NCI-H460 (cell line): ENCODE measurements around the gene RNF121. TPM values are rescaled to one million over a fixed set of nuclear protein-coding genes. Genes with fewer than 3 reads are reported as not detected.

Experiments used
- DNase-seq: peaks from one replicate; pipeline ENCODE4 v3.0.0-alpha.2; 2016; ENCODE audit warnings: low read depth; ENCODE audit errors: extremely low read depth
- total RNA-seq: library from RNA; depleted of rRNA; stranded (reverse); fragments of >200 nt; shearing (Covaris generic); gene quantifications from 2 replicates; pipeline ENCODE4 v1.2.3, GENCODE V29; 2014; rRNA removed

Gene RNF121
- total RNA-seq, 1 experiment from 2014 or later, result 12.7 TPM

GRCh38 chr11:72023335-72023734 is 94.5 kb downstream of the RNF121 start:
- DNase-seq, result no peak

DNA sequence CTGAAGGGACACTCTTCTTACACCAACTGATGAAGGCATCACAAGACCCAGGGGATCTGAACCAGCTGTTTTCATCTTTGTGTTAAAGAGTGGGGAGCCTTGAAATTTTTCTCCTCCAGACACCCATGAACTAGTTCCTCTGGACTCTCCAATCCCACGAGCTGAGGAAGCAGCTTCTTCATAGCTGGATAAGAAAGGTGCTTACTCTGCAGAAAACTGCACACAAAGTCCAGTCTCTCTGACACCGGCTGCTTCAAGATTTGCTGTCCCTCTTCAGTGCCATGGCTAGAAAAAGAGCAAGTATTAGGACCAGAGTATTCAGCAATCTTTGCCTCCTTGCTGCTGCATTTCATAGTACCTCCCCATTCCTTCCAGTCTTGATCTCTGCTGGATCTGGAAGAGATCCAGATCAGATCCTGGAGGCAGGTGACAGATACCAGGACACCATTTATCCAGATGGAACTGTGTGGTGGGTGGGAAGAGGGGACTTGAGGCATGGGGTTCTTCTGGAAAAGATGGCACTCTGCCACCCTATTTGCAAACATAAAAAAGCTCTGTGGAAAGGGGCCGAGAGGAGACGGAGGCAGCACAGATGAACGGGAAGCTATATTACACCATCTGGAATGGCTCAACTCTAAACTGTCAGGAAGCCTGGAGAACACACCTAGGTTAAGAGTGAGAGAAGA is 95.4 kb downstream of the RNF121 start:
- DNase-seq, result no peak

DNA sequence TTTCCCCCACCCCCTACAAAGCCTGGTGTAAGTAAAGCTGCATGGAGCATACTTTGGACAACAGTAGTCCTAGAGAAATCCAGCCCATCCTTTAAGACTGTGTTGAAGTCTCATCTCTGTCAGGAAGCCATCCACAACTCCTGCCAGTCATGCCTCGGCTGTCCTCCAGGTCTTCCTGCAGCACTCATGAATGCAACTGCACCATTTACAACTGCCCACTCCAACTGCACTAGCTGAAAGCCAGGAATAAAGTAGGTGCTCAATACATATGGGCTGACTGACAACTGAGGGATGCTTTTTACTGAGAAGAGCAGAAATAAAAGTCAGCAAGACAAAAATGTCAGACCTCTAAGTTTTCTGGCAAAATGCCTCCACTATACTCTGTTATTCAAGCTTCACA is 97.2 kb downstream of the RNF121 start:
- DNase-seq, result no peak

- DNase-seq, result no peak
These were observed 101.7 kb downstream of the RNF121 start for GRCh38 chr11:72030472-72031045.

GRCh38 chr11:72036687-72037086 is 107.8 kb downstream of the RNF121 start:
- no peak for DNase-seq

DNA sequence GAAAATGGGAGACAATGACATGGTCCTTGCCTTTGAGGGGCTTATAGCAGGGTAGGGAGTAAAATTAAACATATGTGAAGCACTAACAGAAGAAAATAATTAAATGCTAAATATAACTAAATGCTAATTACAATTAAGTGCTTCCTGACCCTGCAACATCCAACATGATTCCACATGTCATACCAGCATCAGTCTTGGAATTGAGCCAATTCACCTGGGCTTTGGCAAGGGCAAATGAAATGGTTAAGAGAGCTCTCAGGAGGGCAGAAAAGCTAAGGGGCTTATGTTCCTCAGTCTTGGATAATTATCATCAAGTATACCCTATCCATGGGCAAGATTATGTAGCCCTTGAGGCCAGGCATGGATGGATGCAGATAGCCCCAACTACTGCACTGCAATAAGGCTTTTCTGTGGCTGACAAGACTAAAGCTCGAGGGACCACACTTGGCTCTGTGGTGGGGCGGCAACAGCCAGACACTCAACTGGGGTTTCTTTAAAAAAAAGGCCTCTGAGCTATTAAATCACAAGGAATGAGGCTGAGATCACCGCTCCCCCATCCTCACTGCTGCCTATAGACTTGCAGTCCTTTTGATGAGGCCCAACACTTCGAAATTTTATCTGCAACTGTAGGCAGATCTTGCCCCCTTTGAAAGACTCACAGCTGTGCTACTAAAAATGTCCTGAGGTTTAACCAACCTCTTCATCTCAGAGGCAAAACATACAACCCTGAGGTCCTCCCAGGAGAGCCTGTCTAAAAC is 108.9 kb downstream of the RNF121 start:
- no peak for DNase-seq

DNA sequence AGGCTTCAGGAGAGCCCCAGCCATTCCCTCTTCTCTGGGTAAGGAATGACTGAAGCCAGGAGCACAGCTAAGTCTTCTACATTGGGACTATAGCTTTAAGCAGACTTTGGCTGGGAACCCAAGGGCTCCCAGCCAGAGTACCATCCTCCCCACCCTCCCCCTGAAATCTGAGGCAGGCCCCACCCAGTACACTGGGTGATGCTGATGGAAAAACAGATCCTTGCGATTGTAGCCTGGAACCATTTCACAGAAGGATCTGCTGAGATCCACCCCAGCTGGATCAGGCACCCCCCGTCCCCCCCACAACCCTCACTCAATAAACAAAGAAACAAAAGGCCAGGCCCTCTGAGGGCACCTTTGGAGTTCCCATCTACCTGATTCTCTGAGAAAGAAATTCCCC is 109.6 kb downstream of the RNF121 start:
- DNase-seq, result no peak

- no peak for DNase-seq
These were observed 110.4 kb downstream of the RNF121 start for GRCh38 chr11:72039031-72039855.

DNA sequence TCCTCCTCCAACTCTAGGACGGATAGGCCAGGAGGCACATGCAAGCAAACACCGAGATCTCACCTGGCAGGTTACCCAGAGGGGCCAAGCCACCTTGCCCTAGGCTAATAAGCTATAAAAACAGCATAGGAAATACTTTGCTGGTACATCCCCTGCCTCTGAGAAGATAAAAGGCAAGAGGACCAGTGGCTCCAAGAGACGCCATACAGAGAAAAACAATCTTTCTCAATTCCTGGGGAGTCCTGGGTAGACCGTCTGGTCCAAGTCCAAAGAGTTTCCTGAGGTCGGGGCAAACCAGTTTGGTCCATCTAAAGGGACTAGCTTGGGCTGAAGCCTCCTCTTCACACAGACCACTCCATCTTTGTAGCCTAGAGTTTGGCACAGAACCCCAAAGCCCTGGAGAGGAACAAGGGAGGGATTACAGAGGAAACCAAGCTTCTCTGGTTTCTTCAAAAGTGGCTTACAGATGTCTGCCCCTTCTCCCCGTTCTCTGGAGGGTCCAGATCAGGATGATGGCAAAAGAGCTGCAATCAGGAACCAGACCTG is 111.1 kb downstream of the RNF121 start:
- DNase-seq, result no peak

- peak; percentile 69 for DNase-seq
These were observed 111.9 kb downstream of the RNF121 start for GRCh38 chr11:72040491-72041363.

DNA sequence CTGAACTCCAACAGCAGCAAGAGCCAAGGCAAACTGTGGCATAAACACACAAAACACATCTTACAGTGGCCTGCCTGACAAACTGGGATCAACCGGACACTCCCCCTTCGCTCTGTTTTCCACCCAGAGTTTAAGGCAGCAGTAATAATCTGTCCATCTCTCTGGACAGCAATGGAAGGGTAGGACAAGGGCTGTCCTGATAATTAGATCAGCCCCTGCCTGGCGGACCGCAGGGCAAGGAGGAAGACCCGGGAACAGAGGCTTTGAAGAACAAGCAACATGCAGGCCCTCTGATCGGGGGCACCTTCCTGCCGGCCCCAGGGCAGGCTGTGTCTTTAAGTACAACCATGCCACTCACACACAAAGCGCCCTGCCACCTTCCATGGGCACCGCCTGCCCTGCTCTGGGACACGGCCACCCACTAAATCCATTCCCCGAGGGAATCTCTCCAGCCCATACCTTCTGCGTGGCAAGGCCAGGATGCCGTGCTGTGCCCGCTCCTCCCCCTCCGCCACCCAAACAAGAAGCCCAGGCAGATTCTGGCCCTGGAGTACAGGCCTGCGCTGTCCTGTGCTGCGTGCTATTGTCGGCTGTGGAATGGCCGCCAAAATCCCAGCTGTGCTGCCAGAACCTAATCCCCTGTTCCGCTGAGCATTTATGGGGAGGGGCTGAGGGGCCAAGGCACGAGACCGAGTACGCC is 112.7 kb downstream of the RNF121 start:
- DNase-seq, result peak; percentile 33

GRCh38 chr11:72042064-72042745 is 113.4 kb downstream of the RNF121 start:
- no peak for DNase-seq

- DNase-seq, result no peak
These were observed 117.0 kb downstream of the RNF121 start for GRCh38 chr11:72045849-72046248.

Other genes with a start within 250 kb of the RNF121 start
- not detected in 2 replicates for gene DEFB108B, start 95.8 kb upstream of the RNF121 start, total RNA-seq
- gene DEFB131B, start 50.6 kb upstream of the RNF121 start, total RNA-seq, result not detected in 2 replicates
- 2.0 and 3.2 TPM in 2 replicates for gene XNDC1N, start 452 bp upstream of the RNF121 start, total RNA-seq
- gene IL18BP, start 69.9 kb downstream of the RNF121 start, total RNA-seq, result 2.3 and 2.4 TPM in 2 replicates
- 48.8 and 57.0 TPM in 2 replicates for gene NUMA1, start 151.5 kb downstream of the RNF121 start, total RNA-seq
- 6.7 and 7.5 TPM in 2 replicates for gene LRRC51, start 151.8 kb downstream of the RNF121 start, total RNA-seq
- gene LAMTOR1, start 174.3 kb downstream of the RNF121 start, total RNA-seq, result 49.7 and 51.6 TPM in 2 replicates
- not detected in 2 replicates for gene TOMT, start 176.9 kb downstream of the RNF121 start, total RNA-seq
- 30.9 and 37.6 TPM in 2 replicates for gene ANAPC15, start 183.6 kb downstream of the RNF121 start, total RNA-seq
- not detected in 2 replicates for gene FOLR3, start 206.7 kb downstream of the RNF121 start, total RNA-seq